Tibial nerve (tissue), 4 donors: ENCODE data around the gene FRMPD1.

ENCODE experiments used
- EP300 ChIP-seq, 2 donors: sonication (generic); formaldehyde crosslinking; IDR thresholded peaks; one replicate each; pipeline ENCODE4 v1.6.1; 2017; ENCODE audit warnings: antibody characterized with exemption in 2 of 2, mild to moderate bottlenecking in 1 of 2
- POLR2A ChIP-seq, 2 donors: fragments of 450-650 bp; IDR thresholded peaks; one replicate each; pipeline ENCODE4 v1.6.1; 2017; ENCODE audit warnings: antibody characterized with exemption in 2 of 2, mild to moderate bottlenecking in 2 of 2, moderate library complexity in 2 of 2
- TF ChIP-seq, protein P1 (sequence below), 5 experiments: fragments of 200-600 bp in 3 of 5; fragments of 450-650 bp in 2 of 5; sonication (generic) in 3 of 5; IDR thresholded peaks; one replicate each; pipeline ENCODE4 v1.5.1; 2016 to 2019; ENCODE audit warnings: antibody characterized with exemption in 5 of 5, mild to moderate bottlenecking in 3 of 5, moderate library complexity in 2 of 5

DNA sequence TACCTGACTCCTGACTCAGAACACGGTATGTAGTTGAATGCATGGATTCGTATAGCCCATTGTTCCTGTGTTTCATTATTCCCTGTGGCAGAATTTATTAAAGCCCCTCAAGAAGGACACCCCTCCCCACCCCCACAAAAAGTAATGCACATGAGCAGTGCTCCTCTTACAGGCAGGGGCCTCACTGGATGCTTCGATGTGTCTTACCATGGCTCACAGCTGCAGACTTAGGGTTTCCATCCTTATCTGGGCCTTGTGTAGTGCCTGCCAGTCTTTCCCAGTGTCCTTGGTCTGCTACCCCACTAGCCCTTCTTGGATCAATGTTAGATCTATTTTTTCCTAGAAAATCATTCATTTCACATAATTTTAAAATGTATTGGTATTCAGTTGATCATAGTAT is 119.2 kb downstream of the FRMPD1 start:
- TF ChIP-seq, protein P1, sequence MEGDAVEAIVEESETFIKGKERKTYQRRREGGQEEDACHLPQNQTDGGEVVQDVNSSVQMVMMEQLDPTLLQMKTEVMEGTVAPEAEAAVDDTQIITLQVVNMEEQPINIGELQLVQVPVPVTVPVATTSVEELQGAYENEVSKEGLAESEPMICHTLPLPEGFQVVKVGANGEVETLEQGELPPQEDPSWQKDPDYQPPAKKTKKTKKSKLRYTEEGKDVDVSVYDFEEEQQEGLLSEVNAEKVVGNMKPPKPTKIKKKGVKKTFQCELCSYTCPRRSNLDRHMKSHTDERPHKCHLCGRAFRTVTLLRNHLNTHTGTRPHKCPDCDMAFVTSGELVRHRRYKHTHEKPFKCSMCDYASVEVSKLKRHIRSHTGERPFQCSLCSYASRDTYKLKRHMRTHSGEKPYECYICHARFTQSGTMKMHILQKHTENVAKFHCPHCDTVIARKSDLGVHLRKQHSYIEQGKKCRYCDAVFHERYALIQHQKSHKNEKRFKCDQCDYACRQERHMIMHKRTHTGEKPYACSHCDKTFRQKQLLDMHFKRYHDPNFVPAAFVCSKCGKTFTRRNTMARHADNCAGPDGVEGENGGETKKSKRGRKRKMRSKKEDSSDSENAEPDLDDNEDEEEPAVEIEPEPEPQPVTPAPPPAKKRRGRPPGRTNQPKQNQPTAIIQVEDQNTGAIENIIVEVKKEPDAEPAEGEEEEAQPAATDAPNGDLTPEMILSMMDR (IDR thresholded peaks at IDR 0.05) = no peak
- TF ChIP-seq POLR2A (IDR thresholded peaks at IDR 0.05) = no peak
- no peak for TF ChIP-seq EP300 (IDR thresholded peaks at IDR 0.05)
